Transverse colon (tissue), 4 donors: ENCODE data around the gene EHMT2. TPM values are rescaled to one million over a fixed set of nuclear protein-coding genes. Genes with fewer than 3 reads are reported as not detected.
"Not testable (repeated sequence)": the region's sequence is repeated elsewhere in the genome, so short reads cannot be mapped to it uniquely, and the experiment has no call there.

Experiments used
- DNase-seq: peaks from one replicate; pipeline ENCODE4 v3.0.0-alpha.2; 2019
- H3K27ac ChIP-seq, 4 donors: fragments of 200-600 bp; sonication (generic); 2 replicates each; pipeline ENCODE4 v1.5.1; 2016 to 2018; ENCODE audit warnings: inconsistent platforms in 4 of 4
- H3K27me3 ChIP-seq: fragments of 200-600 bp; sonication (generic); 2 replicates; pipeline ENCODE4 v1.5.1; 2017; ENCODE audit warnings: inconsistent platforms
- H3K36me3 ChIP-seq, 4 donors: fragments of 200-600 bp; sonication (generic); 2 replicates each; pipeline ENCODE4 v1.5.1; 2017 to 2019; ENCODE audit warnings: inconsistent platforms in 4 of 4
- H3K4me1 ChIP-seq, 4 donors: fragments of 200-600 bp; sonication (generic); 2 replicates each; pipeline ENCODE4 v1.5.1; 2017 to 2020; ENCODE audit warnings: inconsistent platforms in 4 of 4
- H3K4me3 ChIP-seq, 4 donors: fragments of 200-600 bp; sonication (generic); 1 replicate in 1 of 4; 2 replicates in 3 of 4; pipeline versions ENCODE4 v1.5.1 to v1.6.1; 2017 to 2019; ENCODE audit warnings: inconsistent platforms in 4 of 4
- H3K9me3 ChIP-seq, 2 donors: fragments of 200-600 bp; sonication (generic); 2 replicates each; pipeline ENCODE4 v1.5.1; 2017 to 2019; ENCODE audit warnings: inconsistent platforms in 2 of 2
- EP300 ChIP-seq: sonication (generic); formaldehyde crosslinking; IDR thresholded peaks from one replicate; pipeline ENCODE4 v1.6.1; 2017; ENCODE audit warnings: antibody characterized with exemption, low read depth
- POLR2A ChIP-seq: fragments of 450-650 bp; IDR thresholded peaks from one replicate; pipeline ENCODE4 v1.6.1; 2016; ENCODE audit warnings: antibody characterized with exemption, mild to moderate bottlenecking, moderate library complexity
- POLR2AphosphoS5 ChIP-seq, 3 donors: sonication (generic); formaldehyde crosslinking; IDR thresholded peaks; one replicate each; pipeline ENCODE4 v1.6.1; 2016; ENCODE audit warnings: antibody characterized with exemption in 3 of 3
- WGBS, 2 donors: methylation state at CpG; one replicate each; pipeline ENCODE4 v1.1.5; 2018; ENCODE audit warnings: low coverage in 1 of 2; 5-methylcytosine and 5-hydroxymethylcytosine counted together
- in situ Hi-C, 4 donors: fragments of 200-750 bp; cut with MboI; loops; one replicate each; pipeline versions ENCODE4 v1.15.0 to v1.15.1; 2017; ENCODE audit warnings: low sequenced_read_pairs in 3 of 4, low pct_ligation_motif_present in 1 of 4, low pct_unique_long_range_greater_than_20kb in 1 of 4
- intact Hi-C: fragments of 100-400 bp; cut with DNase I; formaldehyde crosslinking; loops from one replicate; pipeline ENCODE4 v1.15.1; 2023; ENCODE audit warnings: low total_unique reads
- total RNA-seq, 4 donors: library from RNA; depleted of rRNA; stranded (reverse); fragments of >200 nt; gene quantifications; one replicate each; pipeline ENCODE4 v1.1.0, GENCODE V29; 2016
- TF ChIP-seq, protein P1 (sequence below), 5 experiments: fragments of 200-600 bp in 3 of 5; fragments of 450-650 bp in 2 of 5; sonication (generic) in 3 of 5; IDR thresholded peaks; 1 replicate in 2 of 5; 2 replicates in 3 of 5; pipeline ENCODE4 v1.5.1; 2016 to 2017; ENCODE audit warnings: antibody characterized with exemption in 5 of 5, inconsistent platforms in 3 of 5, mild to moderate bottlenecking in 2 of 5, moderate library complexity in 1 of 5

EHMT2 gene
- total RNA-seq, 4 donors from 2014 or later = 25.9 to 33.3 (median 27.9) TPM

DNA sequence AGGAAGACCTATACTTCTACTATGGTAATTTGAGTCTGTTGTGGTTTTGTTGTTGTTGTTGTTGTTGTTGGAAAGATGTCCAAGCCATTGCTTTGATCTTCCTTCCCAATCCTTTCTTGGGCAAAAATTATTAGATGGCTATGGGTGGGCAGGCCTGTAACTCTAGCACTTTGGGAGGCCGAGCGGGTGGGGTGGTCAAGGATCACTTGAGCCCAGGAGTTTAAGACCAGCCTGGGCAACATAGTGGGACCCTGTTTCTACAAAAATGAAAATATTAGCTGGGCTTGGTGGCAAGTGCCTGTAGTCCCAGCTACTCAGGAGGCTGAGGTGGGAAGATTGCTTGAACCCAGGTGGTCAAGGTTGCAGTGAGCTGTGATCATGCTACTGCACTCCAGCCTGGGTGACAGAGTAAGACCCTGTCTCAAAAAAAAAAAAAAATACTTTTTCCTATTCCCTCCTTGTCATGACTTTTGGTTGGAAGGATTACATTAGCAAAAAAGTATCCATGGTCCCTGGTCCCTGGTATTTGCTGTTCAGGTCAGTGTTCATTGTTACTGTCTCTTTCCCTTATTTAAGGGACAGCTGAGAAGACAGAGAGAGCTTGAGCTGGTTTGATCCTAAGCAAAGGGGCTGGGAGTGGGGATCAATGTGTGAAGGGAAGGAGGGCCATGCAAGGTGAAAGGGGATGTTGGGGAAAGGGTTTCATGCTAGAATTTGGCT, 46.6 kb downstream of the EHMT2 start:
- intact Hi-C loops (no loop called here), in situ Hi-C loops (no loop called here)
- 93 to 100% methylated on average over 2 of the region's 2 CpGs for WGBS, 2 donors
- H3K4me1 ChIP-seq = peaks cover 0 to 4% (median 0%) of the 10 kb centered on the region in 4 donors
- H3K27ac ChIP-seq = no peak overlapping the region
- TF ChIP-seq POLR2AphosphoS5 (IDR thresholded peaks at IDR 0.05) = no peak
- H3K27me3 ChIP-seq = no peaks in the 10 kb centered on the region
- H3K36me3 ChIP-seq = no peaks in the 10 kb centered on the region
- no peak for DNase-seq
- no peak overlapping the region for H3K4me3 ChIP-seq
- H3K9me3 ChIP-seq = no peaks in the 10 kb centered on the region

DNA sequence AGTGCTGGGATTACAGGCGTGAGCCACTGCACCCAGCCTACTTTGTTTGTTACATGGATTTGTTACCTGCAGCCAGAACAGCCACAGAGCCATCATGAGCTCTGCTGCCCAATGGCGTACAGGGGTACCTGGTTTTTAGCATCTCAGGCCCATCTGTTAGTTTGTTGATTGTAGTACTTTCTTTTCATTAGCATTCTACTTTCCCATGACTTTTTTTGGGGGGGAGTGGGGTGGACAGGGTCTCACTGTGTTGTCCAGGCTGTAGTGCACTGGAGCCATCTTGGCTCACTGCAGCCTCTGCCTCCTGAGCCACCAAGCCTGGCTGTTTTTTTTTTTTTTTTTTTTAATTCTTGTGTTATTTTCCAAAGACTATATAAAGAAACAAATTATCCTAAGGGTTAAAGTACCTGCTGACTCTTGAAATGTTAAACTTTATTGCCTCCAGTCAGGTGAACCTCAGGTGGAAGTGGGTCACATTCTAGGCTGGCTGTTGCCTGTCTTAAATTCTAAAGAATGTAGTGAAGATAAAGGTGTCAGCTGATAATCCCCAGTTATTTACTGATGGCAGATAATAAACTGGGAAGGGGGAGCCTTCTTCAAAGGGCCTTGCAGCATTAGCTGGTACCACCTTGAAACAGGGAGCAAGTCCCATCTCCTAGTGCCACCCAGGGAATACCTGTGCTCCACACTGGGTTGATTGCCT, 50.1 kb downstream of the EHMT2 start:
- TF ChIP-seq, protein P1, sequence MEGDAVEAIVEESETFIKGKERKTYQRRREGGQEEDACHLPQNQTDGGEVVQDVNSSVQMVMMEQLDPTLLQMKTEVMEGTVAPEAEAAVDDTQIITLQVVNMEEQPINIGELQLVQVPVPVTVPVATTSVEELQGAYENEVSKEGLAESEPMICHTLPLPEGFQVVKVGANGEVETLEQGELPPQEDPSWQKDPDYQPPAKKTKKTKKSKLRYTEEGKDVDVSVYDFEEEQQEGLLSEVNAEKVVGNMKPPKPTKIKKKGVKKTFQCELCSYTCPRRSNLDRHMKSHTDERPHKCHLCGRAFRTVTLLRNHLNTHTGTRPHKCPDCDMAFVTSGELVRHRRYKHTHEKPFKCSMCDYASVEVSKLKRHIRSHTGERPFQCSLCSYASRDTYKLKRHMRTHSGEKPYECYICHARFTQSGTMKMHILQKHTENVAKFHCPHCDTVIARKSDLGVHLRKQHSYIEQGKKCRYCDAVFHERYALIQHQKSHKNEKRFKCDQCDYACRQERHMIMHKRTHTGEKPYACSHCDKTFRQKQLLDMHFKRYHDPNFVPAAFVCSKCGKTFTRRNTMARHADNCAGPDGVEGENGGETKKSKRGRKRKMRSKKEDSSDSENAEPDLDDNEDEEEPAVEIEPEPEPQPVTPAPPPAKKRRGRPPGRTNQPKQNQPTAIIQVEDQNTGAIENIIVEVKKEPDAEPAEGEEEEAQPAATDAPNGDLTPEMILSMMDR (IDR thresholded peaks at IDR 0.05) = no peak
- no peak for TF ChIP-seq EP300
- 81% methylated on average over 2 of the region's 2 CpGs; no CpG with 5 or more reads in 1 of the 2 donors for WGBS, 2 donors
- no peaks in the 10 kb centered on the region for H3K36me3 ChIP-seq
- intact Hi-C loops = no loop called here
- in situ Hi-C loops = no loop called here
- peaks cover 0 to 4% (median 0%) of the 10 kb centered on the region in 4 donors for H3K4me1 ChIP-seq
- H3K4me3 ChIP-seq = no peak overlapping the region
- H3K27me3 ChIP-seq = no peaks in the 10 kb centered on the region
- DNase-seq = no peak
- H3K27ac ChIP-seq = no peak overlapping the region
- H3K9me3 ChIP-seq = no peaks in the 10 kb centered on the region

DNA sequence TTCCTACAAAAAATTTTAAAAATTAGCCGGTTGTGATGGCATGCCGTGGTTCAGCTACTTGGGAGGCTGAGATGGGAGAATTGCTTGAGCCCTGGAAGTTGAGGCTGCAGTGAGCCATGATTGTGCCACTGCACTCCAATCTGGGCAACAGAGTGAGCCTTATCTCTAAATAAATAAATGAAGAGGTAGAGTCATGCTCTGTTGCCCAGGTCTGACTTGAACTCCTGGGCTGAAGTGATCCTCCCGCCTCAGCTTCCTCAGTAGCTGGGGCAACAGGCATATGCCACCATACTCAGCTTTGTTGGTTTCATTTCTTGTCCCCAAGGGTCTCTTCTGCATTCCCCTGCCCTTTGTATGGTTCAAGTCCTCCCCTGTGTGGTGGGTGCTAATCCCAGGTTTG, 53.0 kb downstream of the EHMT2 start:
- H3K36me3 ChIP-seq = peaks cover 0 to 19% (median 8%) of the 10 kb centered on the region in 4 donors
- H3K4me3 ChIP-seq = no peak overlapping the region
- H3K4me1 ChIP-seq = no peaks in the 10 kb centered on the region
- no peak for DNase-seq
- no peaks in the 10 kb centered on the region for H3K27me3 ChIP-seq
- TF ChIP-seq, protein P1 (IDR thresholded peaks at IDR 0.05) = no peak
- TF ChIP-seq EP300 (no peak), POLR2A (no peak), POLR2AphosphoS5 (IDR thresholded peaks at IDR 0.05) (no peak)
- no peaks in the 10 kb centered on the region for H3K9me3 ChIP-seq
- in situ Hi-C loops (no loop called here), intact Hi-C loops (no loop called here)
- 90% methylated on average over 3 of the region's 3 CpGs; no CpG with 5 or more reads in 1 of the 2 donors for WGBS, 2 donors
- H3K27ac ChIP-seq = no peak overlapping the region

DNA sequence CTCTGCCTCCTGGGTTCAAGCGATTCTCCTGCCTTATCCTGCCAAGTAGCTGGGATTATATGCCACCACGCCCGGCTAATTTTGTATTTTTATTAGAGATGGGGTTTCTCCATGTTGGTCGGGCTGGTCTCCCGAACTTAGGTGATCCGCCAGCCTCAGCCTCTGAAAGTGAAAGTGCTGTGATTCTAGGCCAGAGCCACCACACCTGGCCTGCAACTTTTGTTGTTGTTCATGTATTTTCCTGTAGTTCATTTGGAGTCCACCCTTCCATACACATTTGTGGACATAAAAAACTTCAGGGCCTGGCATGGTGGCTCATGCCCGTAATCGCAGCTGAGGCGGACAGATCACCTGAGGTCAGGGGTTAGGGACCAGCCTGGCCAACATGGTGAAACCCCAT, 55.4 kb downstream of the EHMT2 start:
- Histone ChIP-seq H3K4me1 (peaks cover 4 to 24% (median 18%) of the 10 kb centered on the region in 4 donors), H3K4me3 (no peak overlapping the region), H3K9me3 (no peaks in the 10 kb centered on the region), H3K36me3 (peaks cover 0 to 36% (median 18%) of the 10 kb centered on the region in 4 donors), H3K27ac (no peak overlapping the region), H3K27me3 (no peaks in the 10 kb centered on the region)
- no peak for TF ChIP-seq POLR2AphosphoS5 (IDR thresholded peaks at IDR 0.05)
- no peak for TF ChIP-seq POLR2A
- no peak for TF ChIP-seq EP300
- TF ChIP-seq, protein P1 (IDR thresholded peaks at IDR 0.05) = no peak
- WGBS, 2 donors = 75% methylated on average over 9 of the region's 9 CpGs; no CpG with 5 or more reads in 1 of the 2 donors
- DNase-seq = no peak
- intact Hi-C loops (no loop called here), in situ Hi-C loops (no loop called here)

DNA sequence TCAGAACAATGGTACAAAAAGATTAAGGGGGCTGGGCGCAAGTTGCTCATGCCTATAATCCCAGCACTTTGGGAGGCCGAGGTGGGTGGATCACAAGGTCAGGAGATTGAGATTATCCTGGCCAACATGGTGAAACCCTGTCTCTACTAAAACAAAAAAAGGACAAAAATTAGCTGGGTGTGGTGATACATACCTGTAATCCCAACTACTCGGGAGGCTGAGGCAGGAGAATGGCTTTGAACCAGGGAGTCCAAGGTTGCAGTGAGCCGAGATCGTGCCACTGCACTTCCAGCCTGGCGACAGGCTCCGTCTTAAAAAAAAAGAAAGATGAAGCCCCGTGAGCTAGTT, 57.7 kb downstream of the EHMT2 start:
- 88 to 90% methylated on average over 5 to 8 of the region's 8 CpGs for WGBS, 2 donors
- H3K9me3 ChIP-seq, DNase-seq, H3K27ac ChIP-seq, H3K27me3 ChIP-seq, in situ Hi-C loops, H3K4me3 ChIP-seq: not testable (repeated sequence)
- H3K36me3 ChIP-seq = peaks cover 0 to 36% (median 18%) of the 10 kb centered on the region in 4 donors
- intact Hi-C loops = loop anchor here (10.0 kb wide), 1 partner anchor 155 kb away; the partner anchor contains the start of gene LY6G5C
- peaks cover 9 to 42% (median 34%) of the 10 kb centered on the region in 4 donors for H3K4me1 ChIP-seq
